Osteoblast (primary cell): ENCODE measurements around the gene DNAH7. TPM values are rescaled to one million over a fixed set of nuclear protein-coding genes. Genes with fewer than 3 reads are reported as not detected.

Experiments used
- DNase-seq: peaks from one replicate; pipeline ENCODE4 v3.0.0; 2011; ENCODE audit warnings: low spot score, mixed read lengths; ENCODE audit not compliant: insufficient read length; ENCODE audit errors: missing footprints
- H2AFZ ChIP-seq: 2 replicates; pipeline ENCODE4 v1.6.0; 2011; ENCODE audit warnings: mild to moderate bottlenecking, low read length
- H3K27ac ChIP-seq: 2 replicates; pipeline ENCODE4 v1.5.1; 2011; ENCODE audit warnings: mild to moderate bottlenecking, low read depth, low read length, moderate library complexity
- H3K27me3 ChIP-seq: 2 replicates; pipeline ENCODE4 v1.6.0; 2012; ENCODE audit warnings: mild to moderate bottlenecking, control low read depth, inconsistent platforms, low read length, moderate library complexity; ENCODE audit not compliant: insufficient read depth
- H3K36me3 ChIP-seq: 2 replicates; pipeline ENCODE4 v1.5.1; 2011; ENCODE audit warnings: mild to moderate bottlenecking, low read length, control low read depth, moderate library complexity; ENCODE audit not compliant: insufficient read depth
- H3K4me1 ChIP-seq: 2 replicates; pipeline ENCODE4 v1.5.1; 2011; ENCODE audit warnings: mild to moderate bottlenecking, low read length, control low read depth, moderate library complexity; ENCODE audit not compliant: insufficient read depth
- H3K4me2 ChIP-seq: 2 replicates; pipeline ENCODE4 v1.6.0; 2011; ENCODE audit warnings: mild to moderate bottlenecking, low read length; ENCODE audit not compliant: insufficient read depth
- H3K4me3 ChIP-seq: fragments of 200-600 bp; sonication (generic); 3 replicates; pipeline ENCODE4 v1.5.1; 2012; ENCODE audit warnings: mild to moderate bottlenecking, low read length, inconsistent platforms; ENCODE audit not compliant: insufficient read depth
- H3K79me2 ChIP-seq: 2 replicates; pipeline ENCODE4 v1.6.0; 2012; ENCODE audit warnings: mild to moderate bottlenecking, low read length, control low read depth, inconsistent platforms; ENCODE audit not compliant: insufficient read depth
- H3K9me3 ChIP-seq: 2 replicates; pipeline ENCODE4 v1.5.1; 2011; ENCODE audit warnings: low read depth, low read length, control low read depth
- H4K20me1 ChIP-seq: 2 replicates; pipeline ENCODE4 v1.6.0; 2012; ENCODE audit warnings: mild to moderate bottlenecking, low read length, control low read depth; ENCODE audit not compliant: insufficient read depth
- total RNA-seq: library from RNA; depleted of rRNA; stranded (reverse); fragments of >200 nt; gene quantifications from 2 replicates; pipeline ENCODE4 v1.2.3, GENCODE V29; 2012
- TF ChIP-seq, protein P1 (sequence below): IDR thresholded peaks from 2 replicates; pipeline ENCODE4 v1.5.1; 2011; ENCODE audit warnings: mild to moderate bottlenecking, low read depth, low read length, moderate library complexity; ENCODE audit errors: extremely low read depth

The DNAH7 gene
- 2.5 and 2.9 TPM in 2 replicates for total RNA-seq

GRCh38 chr2:196068271-196069209 lies at the start of gene DNAH7:
TSS of gene DNAH7 (minus strand) at chr2:196068837. CDS start at chr2:196068711, 126 bp downstream.
- H3K9me3 ChIP-seq: no peaks in the 10 kb centered on the region
- DNase-seq: peak; percentile 93
- peak within 1 kb of the TSS; percentile 98 for H2AFZ ChIP-seq
- peak within 1 kb of the TSS; percentile 96 for H3K4me2 ChIP-seq
- TF ChIP-seq, protein P1, sequence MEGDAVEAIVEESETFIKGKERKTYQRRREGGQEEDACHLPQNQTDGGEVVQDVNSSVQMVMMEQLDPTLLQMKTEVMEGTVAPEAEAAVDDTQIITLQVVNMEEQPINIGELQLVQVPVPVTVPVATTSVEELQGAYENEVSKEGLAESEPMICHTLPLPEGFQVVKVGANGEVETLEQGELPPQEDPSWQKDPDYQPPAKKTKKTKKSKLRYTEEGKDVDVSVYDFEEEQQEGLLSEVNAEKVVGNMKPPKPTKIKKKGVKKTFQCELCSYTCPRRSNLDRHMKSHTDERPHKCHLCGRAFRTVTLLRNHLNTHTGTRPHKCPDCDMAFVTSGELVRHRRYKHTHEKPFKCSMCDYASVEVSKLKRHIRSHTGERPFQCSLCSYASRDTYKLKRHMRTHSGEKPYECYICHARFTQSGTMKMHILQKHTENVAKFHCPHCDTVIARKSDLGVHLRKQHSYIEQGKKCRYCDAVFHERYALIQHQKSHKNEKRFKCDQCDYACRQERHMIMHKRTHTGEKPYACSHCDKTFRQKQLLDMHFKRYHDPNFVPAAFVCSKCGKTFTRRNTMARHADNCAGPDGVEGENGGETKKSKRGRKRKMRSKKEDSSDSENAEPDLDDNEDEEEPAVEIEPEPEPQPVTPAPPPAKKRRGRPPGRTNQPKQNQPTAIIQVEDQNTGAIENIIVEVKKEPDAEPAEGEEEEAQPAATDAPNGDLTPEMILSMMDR: peak; percentile 3
- H3K27ac ChIP-seq: peak within 1 kb of the TSS; percentile 84
- H3K4me1 ChIP-seq: peaks cover 13% of the 10 kb centered on the region
- H3K27me3 ChIP-seq: no peaks in the 10 kb centered on the region
- no peaks in the 10 kb centered on the region for H4K20me1 ChIP-seq
- no peaks in the 10 kb centered on the region for H3K79me2 ChIP-seq
- peak within 1 kb of the TSS; percentile 93 for H3K4me3 ChIP-seq
- H3K36me3 ChIP-seq: no peaks in the 10 kb centered on the region

GRCh38 chr2:196117214-196117705 lies 48.6 kb upstream of the DNAH7 start:
- H3K9me3 ChIP-seq: no peaks in the 10 kb centered on the region
- H3K27me3 ChIP-seq: no peaks in the 10 kb centered on the region
- no peak for DNase-seq
- no peak overlapping the region for H3K4me2 ChIP-seq
- H3K36me3 ChIP-seq: no peaks in the 10 kb centered on the region
- no peaks in the 10 kb centered on the region for H4K20me1 ChIP-seq
- H3K4me3 ChIP-seq: no peak overlapping the region
- H2AFZ ChIP-seq: no peak overlapping the region
- H3K79me2 ChIP-seq: no peaks in the 10 kb centered on the region
- TF ChIP-seq, protein P1: no peak
- H3K4me1 ChIP-seq: peaks cover 25% of the 10 kb centered on the region
- no peak overlapping the region for H3K27ac ChIP-seq

DNA sequence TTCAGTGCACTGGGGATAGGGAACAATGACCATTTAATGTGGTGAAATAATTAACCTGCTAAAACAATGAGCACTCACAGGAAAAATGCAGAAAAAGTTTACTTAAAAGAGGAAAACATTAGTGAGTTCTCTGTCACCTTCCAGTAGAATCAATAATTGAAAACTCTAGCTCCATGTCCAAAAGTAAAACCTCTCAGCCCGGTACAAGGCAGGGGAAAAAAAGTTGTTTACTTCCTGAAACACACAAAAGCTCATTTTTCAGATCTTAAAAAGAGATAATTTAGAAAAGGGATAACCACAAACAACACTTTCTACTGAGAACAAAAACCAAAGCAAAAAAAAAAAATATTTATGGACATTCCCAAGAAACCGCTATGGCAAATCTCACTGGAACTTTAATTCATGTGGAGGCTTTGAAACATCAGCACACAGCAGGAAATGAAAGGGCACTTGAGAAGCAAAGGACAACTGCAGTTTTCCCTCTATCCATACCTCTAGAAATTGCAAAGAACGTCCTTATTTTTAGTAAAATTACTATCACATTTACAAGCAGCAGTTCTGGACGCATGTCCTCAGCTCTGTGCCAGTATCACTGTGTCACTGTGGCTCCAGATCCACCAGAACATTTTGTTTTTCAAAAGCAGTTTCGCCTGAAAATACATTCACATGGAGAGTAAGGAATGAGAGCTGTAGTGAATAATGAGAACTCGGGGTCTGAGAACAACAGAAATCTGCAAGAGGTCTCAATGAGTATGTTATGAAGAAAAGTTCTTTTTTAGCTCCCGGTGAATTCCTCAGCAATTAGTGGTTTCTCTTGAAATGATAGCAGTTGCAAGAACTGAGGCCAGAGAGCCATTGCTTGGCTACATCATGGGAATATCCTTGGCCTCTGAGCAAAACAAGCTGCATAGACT lies 44.7 kb upstream of the DNAH7 start:
- Histone ChIP-seq H2AFZ (peak overlapping the region; percentile 83), H3K27ac (peak overlapping the region; percentile 98), H3K4me1 (peaks cover 34% of the 10 kb centered on the region), H3K4me3 (peak overlapping the region; percentile 40), H3K36me3 (no peaks in the 10 kb centered on the region), H4K20me1 (no peaks in the 10 kb centered on the region), H3K27me3 (no peaks in the 10 kb centered on the region), H3K4me2 (peak overlapping the region; percentile 77), H3K79me2 (no peaks in the 10 kb centered on the region), H3K9me3 (no peaks in the 10 kb centered on the region)
- TF ChIP-seq, protein P1: no peak
- DNase-seq: peak; percentile 75
